Endothelial cell of umbilical vein (primary cell): Measurements from ENCODE around the gene WARS2. TPM values are rescaled to one million over a fixed set of nuclear protein-coding genes. Genes with fewer than 3 reads are reported as not detected.

Source experiments
- BruUV-seq: library from RNA; stranded (reverse); fragments of 400-500 nt; replicated peaks from 2 replicates; lab custom pipeline; 2021; lab: Mats Ljungman, UMichigan
- CTCF ChIA-PET: fragments of 300-600, 350-600 bp; sonication (Branson Sonifier 250); formaldehyde crosslinking; loops from one replicate; lab custom pipeline; 2021; ENCODE audit warnings: antibody characterized with exemption, inconsistent platforms; lab: Charles Lee
- POLR2A ChIA-PET: fragments of 300-600, 350-600 bp; sonication (Branson Sonifier 250); formaldehyde crosslinking; loops from one replicate; lab custom pipeline; 2021; ENCODE audit warnings: antibody characterized with exemption, inconsistent platforms; lab: Charles Lee
- DNase-seq: peaks from one replicate; pipeline ENCODE4 v3.0.0-alpha.2; 2011; ENCODE audit warnings: low read depth, low spot score
- FAIRE-seq: peaks from 2 replicates; lab custom pipeline; 2011; peaks lifted over from hg19 to GRCh38; lab: Jason Lieb, UNC
- H2AFZ ChIP-seq: 2 replicates; pipeline ENCODE4 v1.6.0; 2012; ENCODE audit warnings: low read depth, low read length, control low read depth, inconsistent platforms
- H3K27ac ChIP-seq: 2 replicates; pipeline ENCODE4 v1.5.1; 2011; ENCODE audit warnings: low read depth, mild to moderate bottlenecking, control low read depth, low read length, moderate library complexity; ENCODE audit not compliant: insufficient read depth
- H3K27me3 ChIP-seq, 2 experiments: 2 replicates each; pipeline versions ENCODE4 v1.6.0 to v1.6.1; 2011; ENCODE audit warnings: low read length in 2 of 2, mixed read lengths in 1 of 2; ENCODE audit not compliant: control insufficient read depth in 2 of 2, insufficient read depth in 2 of 2
- H3K36me3 ChIP-seq, 2 experiments: 2 replicates in 1 of 2; 3 replicates in 1 of 2; pipeline ENCODE4 v1.5.1; 2011; ENCODE audit warnings: low read length in 2 of 2, mild to moderate bottlenecking in 1 of 2, moderate library complexity in 1 of 2; ENCODE audit not compliant: control insufficient read depth in 2 of 2, insufficient read depth in 2 of 2; ENCODE audit errors: extremely low read depth in 1 of 2
- H3K4me1 ChIP-seq: 3 replicates; pipeline ENCODE4 v1.5.1; 2011; ENCODE audit warnings: mild to moderate bottlenecking, low read length; ENCODE audit not compliant: control insufficient read depth, insufficient read depth; ENCODE audit errors: extremely low read depth
- H3K4me2 ChIP-seq: 2 replicates; pipeline ENCODE4 v1.6.1; 2011; ENCODE audit warnings: low read length, control low read depth, mixed read lengths; ENCODE audit not compliant: insufficient read depth
- H3K4me3 ChIP-seq, 3 experiments: fragments of 200-600 bp in 1 of 3; sonication (generic), shearing (Covaris generic) in 1 of 3; replicated peaks in 1 of 3; 2 replicates each; pipeline ENCODE4 v1.5.1; 2011 to 2016; ENCODE audit warnings: control low read depth in 3 of 3, low read length in 3 of 3, mild to moderate bottlenecking in 2 of 3, inconsistent platforms in 1 of 3, low read depth in 1 of 3, moderate library complexity in 1 of 3; ENCODE audit not compliant: insufficient read depth in 1 of 3
- H3K79me2 ChIP-seq: 2 replicates; pipeline ENCODE4 v1.6.0; 2012; ENCODE audit warnings: low read length, inconsistent platforms; ENCODE audit not compliant: control insufficient read depth, insufficient read depth
- H3K9ac ChIP-seq: replicated peaks from 2 replicates; pipeline ENCODE3; 2011; ENCODE audit warnings: low read length, control low read depth; ENCODE audit not compliant: insufficient read depth; ENCODE audit errors: extremely low read depth
- H3K9me1 ChIP-seq: replicated peaks from 3 replicates; pipeline ENCODE4 v1.6.0; 2011; ENCODE audit warnings: mild to moderate bottlenecking, low read length; ENCODE audit not compliant: control insufficient read depth, insufficient read depth; ENCODE audit errors: extremely low read depth
- H3K9me3 ChIP-seq: replicated peaks from 2 replicates; pipeline ENCODE4 v1.5.1; 2012; ENCODE audit warnings: low read length, inconsistent platforms; ENCODE audit not compliant: control insufficient read depth, insufficient read depth
- H4K20me1 ChIP-seq: replicated peaks from 2 replicates; pipeline ENCODE3; 2011; ENCODE audit warnings: mild to moderate bottlenecking, low read length; ENCODE audit not compliant: control insufficient read depth, insufficient read depth; ENCODE audit errors: extremely low read depth
- CTCF ChIP-seq, 2 donors: IDR thresholded peaks; 1 replicate in 1 of 2; 2 replicates in 1 of 2; pipeline ENCODE4 v1.5.1; 2011; ENCODE audit warnings: low read length in 2 of 2, mild to moderate bottlenecking in 2 of 2, moderate library complexity in 2 of 2, control low read depth in 1 of 2, inconsistent platforms in 1 of 2, low read depth in 1 of 2; ENCODE audit not compliant: insufficient read depth in 1 of 2; ENCODE audit errors: extremely low read depth in 1 of 2
- EZH2 ChIP-seq: IDR thresholded peaks from 2 replicates; pipeline ENCODE4 v1.6.1; 2012; ENCODE audit warnings: borderline replicate concordance, low read depth, mild to moderate bottlenecking, moderate library complexity, low read length, inconsistent platforms; ENCODE audit not compliant: severe bottlenecking
- FOS ChIP-seq: IDR thresholded peaks from 2 replicates; pipeline ENCODE4 v1.6.1; 2011; ENCODE audit warnings: mild to moderate bottlenecking, low read length, moderate library complexity, borderline replicate concordance; ENCODE audit not compliant: insufficient read depth
- GATA2 ChIP-seq: IDR thresholded peaks from 2 replicates; pipeline ENCODE4 v1.7.0; 2011; ENCODE audit warnings: low read depth, mild to moderate bottlenecking, moderate library complexity, mixed read lengths, low read length; ENCODE audit not compliant: insufficient read length, insufficient read depth
- JUN ChIP-seq: IDR thresholded peaks from 2 replicates; pipeline ENCODE4 v1.6.1; 2011; ENCODE audit warnings: borderline replicate concordance, low read depth; ENCODE audit not compliant: insufficient read length, insufficient read depth
- MYC ChIP-seq: IDR thresholded peaks from one replicate; pipeline ENCODE4 v1.6.1; 2011; ENCODE audit warnings: mild to moderate bottlenecking, low read depth, low read length
- POLR2A ChIP-seq: IDR thresholded peaks from 2 replicates; pipeline ENCODE4 v1.6.1; 2012; ENCODE audit warnings: low read depth, mild to moderate bottlenecking, control low read depth, low read length
- POLR2AphosphoS5 ChIP-seq: IDR thresholded peaks from 2 replicates; pipeline ENCODE4 v1.6.1; 2012; ENCODE audit warnings: low read depth, mild to moderate bottlenecking, control low read depth, low read length, moderate library complexity; ENCODE audit not compliant: insufficient read depth
- dilution Hi-C: fragments of 300-500 bp; cut with MboI; formaldehyde crosslinking; loops from one replicate; pipeline ENCODE4 v1.15.0; 2019; ENCODE audit warnings: low sequenced_read_pairs; ENCODE audit not compliant: extremely low pct_ligation_motif_present
- intact Hi-C: fragments of 100-400 bp; cut with micrococcal nuclease; formaldehyde crosslinking; loops from one replicate; pipeline ENCODE4 v1.10.0; 2022
- polyA plus RNA-seq, 4 experiments: library from polyadenylated mRNA; depleted of rRNA in 3 of 4; stranded (reverse) in 3 of 4; unstranded in 1 of 4; fragments of >200 nt; gene quantifications; 2 replicates each; pipeline versions ENCODE4 v1.2.1 to v1.2.3, GENCODE V29; 2011 to 2012; ENCODE audit warnings: missing spikeins in 1 of 4
- total RNA-seq: library from RNA; stranded (reverse); gene quantifications from 2 replicates; pipeline ENCODE4 v1.2.3, GENCODE V29; 2021
- TF ChIP-seq, protein P1 (sequence below): IDR thresholded peaks from 2 replicates; pipeline ENCODE4 v1.6.1; 2011; ENCODE audit not compliant: insufficient read depth, insufficient read length

Gene WARS2
- total and polyA plus RNA-seq, 2 donors (not counting 3 experiments of a cell fraction or from before 2014, with no cell fraction given): 5.9 to 11.8 TPM

DNA sequence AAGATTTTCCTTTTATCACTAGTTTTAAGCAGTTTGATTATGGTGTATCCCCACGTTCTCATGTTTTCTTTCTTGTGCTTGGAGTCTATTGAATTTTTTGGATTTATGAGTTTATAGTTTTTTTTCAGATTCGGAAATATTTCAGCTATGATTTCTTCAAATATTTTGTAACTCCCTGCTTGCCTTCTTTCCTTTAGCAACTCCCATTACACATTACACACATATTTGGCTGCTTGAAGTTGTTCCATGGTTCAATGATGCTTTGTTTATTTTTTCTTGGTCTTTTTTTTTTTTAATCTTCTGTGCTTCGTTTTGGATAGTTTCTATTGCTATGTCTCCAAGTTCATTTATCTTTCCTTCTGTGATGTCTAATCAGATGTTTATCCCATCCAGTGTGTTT, 48.5 kb upstream of the WARS2 start:
- FAIRE-seq (no peak), DNase-seq (no peak)
- H3K4me2 ChIP-seq: no peak overlapping the region
- H3K9me1 ChIP-seq: no peaks in the 10 kb centered on the region
- no peaks in the 10 kb centered on the region for H3K36me3 ChIP-seq
- dilution Hi-C loops (no loop called here), intact Hi-C loops (loop anchor here (5.0 kb wide), 1 partner anchor 88 kb away; no protein-coding TSS in a partner anchor)
- no peak overlapping the region for H3K4me3 ChIP-seq
- ChIA-PET POLR2A (no interaction called here), CTCF (interaction anchor here (2.1 kb wide), 1 partner anchor 86 kb away, joined by 6 read pairs; no protein-coding TSS in a partner anchor)
- H3K79me2 ChIP-seq: no peaks in the 10 kb centered on the region
- H3K4me1 ChIP-seq: peaks cover 9% of the 10 kb centered on the region
- no peak overlapping the region for H2AFZ ChIP-seq
- TF ChIP-seq POLR2A (no peak), CTCF (IDR thresholded peaks at IDR 0.05; ENCODE audit: extremely low read depth in 1 of 2, insufficient read depth in 1 of 2, low read depth in 1 of 2, low read length in 2 of 2) (no peak)
- TF ChIP-seq, protein P1, sequence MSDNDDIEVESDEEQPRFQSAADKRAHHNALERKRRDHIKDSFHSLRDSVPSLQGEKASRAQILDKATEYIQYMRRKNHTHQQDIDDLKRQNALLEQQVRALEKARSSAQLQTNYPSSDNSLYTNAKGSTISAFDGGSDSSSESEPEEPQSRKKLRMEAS: no peak
- no peaks in the 10 kb centered on the region for H3K27me3 ChIP-seq
- no peak overlapping the region for H3K9ac ChIP-seq
- BruUV-seq: no TSS peak
- no peaks in the 10 kb centered on the region for H4K20me1 ChIP-seq
- no peak overlapping the region for H3K27ac ChIP-seq
- H3K9me3 ChIP-seq: no peaks in the 10 kb centered on the region

DNA sequence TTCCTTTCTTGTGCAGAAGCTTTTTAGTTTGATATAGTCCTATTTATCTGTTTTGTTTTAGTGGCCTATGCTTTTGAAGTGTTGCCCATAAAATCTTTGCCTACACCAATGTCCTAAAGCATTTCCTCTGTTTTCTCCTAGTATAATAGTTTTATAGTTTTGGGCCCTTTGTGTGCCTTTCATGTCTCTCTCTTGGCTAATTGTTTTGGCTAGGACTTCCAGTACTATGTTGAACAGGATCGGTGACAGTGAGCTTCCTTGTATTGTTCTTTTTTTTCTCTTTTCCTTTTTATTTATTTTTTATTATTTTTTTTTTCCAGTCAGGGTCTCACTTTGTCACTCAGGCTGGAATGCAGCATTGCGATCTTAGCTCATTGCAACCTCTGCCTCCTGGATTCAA, 47.0 kb upstream of the WARS2 start:
- TF ChIP-seq POLR2AphosphoS5 (no peak), CTCF (IDR thresholded peaks at IDR 0.05; ENCODE audit: extremely low read depth in 1 of 2, insufficient read depth in 1 of 2, low read depth in 1 of 2, low read length in 2 of 2) (no peak), POLR2A (no peak), EZH2 (no peak), MYC (no peak), JUN (no peak), GATA2 (no peak), FOS (no peak)
- TF ChIP-seq, protein P1: no peak
- H4K20me1 ChIP-seq: no peaks in the 10 kb centered on the region
- no peak for FAIRE-seq
- no peak overlapping the region for H2AFZ ChIP-seq
- peak; percentile 51 for DNase-seq
- no TSS peak for BruUV-seq
- H3K4me3 ChIP-seq: no peak overlapping the region
- peaks cover 9% of the 10 kb centered on the region for H3K4me1 ChIP-seq
- peak overlapping the region; percentile 34 for H3K27ac ChIP-seq
- H3K27me3 ChIP-seq: no peaks in the 10 kb centered on the region
- intact Hi-C loops (loop anchor here (1.0 to 5.0 kb wide), 2 partner anchors 45 to 90 kb away; no protein-coding TSS in a partner anchor), dilution Hi-C loops (no loop called here)
- CTCF ChIA-PET: interaction anchor here (1.0 to 1.8 kb wide), 2 partner anchors 11 to 88 kb away, joined by 4 to 7 read pairs; no protein-coding TSS in a partner anchor
- H3K9me1 ChIP-seq: no peaks in the 10 kb centered on the region
- peak overlapping the region; percentile 51 for H3K4me2 ChIP-seq
- H3K9me3 ChIP-seq: no peaks in the 10 kb centered on the region
- POLR2A ChIA-PET: no interaction called here
- no peaks in the 10 kb centered on the region for H3K36me3 ChIP-seq
- no peak overlapping the region for H3K9ac ChIP-seq
- H3K79me2 ChIP-seq: no peaks in the 10 kb centered on the region
